HepG2 (cell line): ENCODE measurements around the gene RNFT1. TPM values are rescaled to one million over a fixed set of nuclear protein-coding genes. Genes with fewer than 3 reads are reported as not detected.
A peak's percentile ranks its signal among the peaks of the same experiment; 100 is the strongest.

Experiments used
- AHR ChIP-seq: IDR thresholded peaks from 2 replicates; pipeline ENCODE4 v1.6.1; 2018; ENCODE audit warnings: missing genetic modification reagents, missing compliant biosample characterization
- EEA1 ChIP-seq: sonication (generic); formaldehyde crosslinking; IDR thresholded peaks from 2 replicates; pipeline ENCODE4 v1.5.1; 2020; ENCODE audit warnings: mild to moderate bottlenecking, missing genetic modification reagents, borderline replicate concordance
- HNF4G ChIP-seq, 2 experiments: sonication (generic) in 1 of 2; formaldehyde crosslinking in 1 of 2; IDR thresholded peaks; 2 replicates each; pipeline versions ENCODE4 v1.4.0 to v1.6.1; 2011 to 2020; ENCODE audit warnings: borderline replicate concordance in 2 of 2, low read depth in 2 of 2, mild to moderate bottlenecking in 2 of 2, low read length in 1 of 2, missing genetic modification reagents in 1 of 2, moderate library complexity in 1 of 2
- HOXA9 ChIP-seq: sonication (generic); formaldehyde crosslinking; IDR thresholded peaks from 2 replicates; pipeline ENCODE4 v1.8.1; 2022; ENCODE audit warnings: missing genetic modification reagents, mild to moderate bottlenecking, moderate library complexity, borderline replicate concordance
- KLF6 ChIP-seq: IDR thresholded peaks from 2 replicates; pipeline ENCODE4 v1.8.0; 2016; ENCODE audit warnings: missing biosample characterization, missing genetic modification reagents
- POLR2A ChIP-seq, 2 experiments: IDR thresholded peaks; 2 replicates each; pipeline ENCODE4 v1.6.1; 2011; ENCODE audit warnings: low read depth in 2 of 2, low read length in 2 of 2, mild to moderate bottlenecking in 1 of 2, moderate library complexity in 1 of 2; ENCODE audit not compliant: insufficient read depth in 1 of 2
- REL ChIP-seq: sonication (generic); formaldehyde crosslinking; conservative IDR thresholded peaks from 2 replicates; pipeline ENCODE4 v1.8.0; 2022; ENCODE audit warnings: mild to moderate bottlenecking, missing genetic modification reagents, moderate library complexity
- RFX1 ChIP-seq: fragments of 450-650 bp; IDR thresholded peaks from 2 replicates; pipeline ENCODE4 v1.6.1; 2017
- RFX3 ChIP-seq: IDR thresholded peaks from 2 replicates; pipeline ENCODE4 v1.6.1; 2016; ENCODE audit warnings: missing biosample characterization, missing genetic modification reagents
- SMARCC2 ChIP-seq: fragments of 450-650 bp; IDR thresholded peaks from 2 replicates; pipeline ENCODE4 v1.6.1; 2017; ENCODE audit warnings: antibody characterized with exemption, mild to moderate bottlenecking
- SNRNP70 ChIP-seq: fragments of 200-400 bp; formaldehyde crosslinking; IDR thresholded peaks from 2 replicates; pipeline ENCODE4 v1.6.1; 2017; ENCODE audit warnings: mild to moderate bottlenecking, low read depth, low read length, moderate library complexity
- TGIF2 ChIP-seq: IDR thresholded peaks from 2 replicates; pipeline ENCODE4 v1.6.1; 2016; ENCODE audit warnings: control low read depth, missing compliant biosample characterization
- ZBTB25 ChIP-seq: IDR thresholded peaks from 2 replicates; pipeline ENCODE4 v1.6.1; 2018; ENCODE audit warnings: missing genetic modification reagents
- ZNF232 ChIP-seq: sonication (generic); formaldehyde crosslinking; IDR thresholded peaks from 2 replicates; pipeline ENCODE4 v1.4.0; 2020; ENCODE audit warnings: missing genetic modification reagents, borderline replicate concordance
- ZNF329 ChIP-seq: sonication (generic); formaldehyde crosslinking; IDR thresholded peaks from 2 replicates; pipeline ENCODE4 v1.9.0; 2021; ENCODE audit warnings: low read depth, mild to moderate bottlenecking, missing genetic modification reagents
- ZNF414 ChIP-seq: sonication (generic); formaldehyde crosslinking; IDR thresholded peaks from 2 replicates; pipeline ENCODE4 v1.5.0; 2020; ENCODE audit warnings: missing genetic modification reagents
- ZNF720 ChIP-seq: sonication (generic); formaldehyde crosslinking; IDR thresholded peaks from 2 replicates; pipeline ENCODE4 v1.4.0; 2020; ENCODE audit warnings: missing genetic modification reagents
- ZNF839 ChIP-seq: sonication (generic); formaldehyde crosslinking; IDR thresholded peaks from 2 replicates; pipeline ENCODE4 v1.4.0; 2020; ENCODE audit warnings: missing genetic modification reagents, mild to moderate bottlenecking, borderline replicate concordance
- ZSCAN12 ChIP-seq: sonication (generic); formaldehyde crosslinking; IDR thresholded peaks from 2 replicates; pipeline ENCODE4 v1.9.0; 2021; ENCODE audit warnings: mild to moderate bottlenecking, missing genetic modification reagents
- polyA plus RNA-seq, 8 experiments: library from polyadenylated mRNA; depleted of rRNA in 3 of 8; stranded (reverse) in 7 of 8; unstranded in 1 of 8; fragments of >200 nt; fragmentation: Illumina TruSeq in 4 of 8; extraction: Trizol in 4 of 8; gene quantifications; 2 replicates each; pipeline versions ENCODE4 v1.2.1 to v1.2.3, GENCODE V29; 2011 to 2016; ENCODE audit warnings: low read depth in 4 of 8, missing spikeins in 1 of 8, mixed read lengths in 1 of 8; ENCODE audit not compliant: insufficient read depth in 1 of 8
- total RNA-seq, 5 experiments: library from RNA; depleted of rRNA; stranded (reverse); fragments of >200 nt; fragmentation: Illumina TruSeq; extraction: Trizol; gene quantifications; 2 replicates each; pipeline ENCODE4 v1.2.3, GENCODE V29; 2016; ENCODE audit warnings: low read depth in 1 of 5
- TF ChIP-seq, protein P1 (sequence below): IDR thresholded peaks from 2 replicates; pipeline ENCODE4 v1.6.1; 2018; ENCODE audit warnings: missing genetic modification reagents, mild to moderate bottlenecking, missing compliant biosample characterization
- TF ChIP-seq, protein P2 (sequence below): sonication (generic); formaldehyde crosslinking; IDR thresholded peaks from 2 replicates; pipeline ENCODE4 v1.8.0; 2022; ENCODE audit warnings: missing genetic modification reagents, mild to moderate bottlenecking, inconsistent platforms, borderline replicate concordance
- TF ChIP-seq, protein P3 (sequence below): sonication (generic); formaldehyde crosslinking; IDR thresholded peaks from 2 replicates; pipeline ENCODE4 v1.4.0; 2020; ENCODE audit warnings: missing genetic modification reagents, borderline replicate concordance

Gene RNFT1
- total and polyA plus RNA-seq, 2 of the 13 experiments (the other 11 are each of a cell fraction or from before 2014, with no cell fraction given): 19.1 to 22.1 TPM

GRCh38 chr17:59964482-59965328 lies at the start of gene RNFT1 (continued):
- TF ChIP-seq ZBTB25 (CRISPR knock-in tag) (peak; percentile 52; the same call in 1 of the 2 replicates), RFX1 (no peak), ZNF232 (CRISPR knock-in tag) (peak; percentile 62; the same call in 1 of the 2 replicates), AHR (CRISPR knock-in tag) (peak; percentile 74; the same call in 1 of the 2 replicates), RFX3 (CRISPR knock-in tag) (no peak), ZNF414 (CRISPR knock-in tag) (peak; percentile 87), SMARCC2 (no peak), EEA1 (CRISPR knock-in tag) (no peak), ZNF329 (CRISPR knock-in tag) (0 out of 2 replicates have a peak, but pooled peaks have one; percentile 22), KLF6 (peak; percentile 50; the same call in 1 of the 2 replicates), REL (CRISPR knock-in tag) (0 out of 2 replicates have a peak, but pooled peaks have one; percentile 60), HNF4G (IDR thresholded peaks at IDR 0.05; ENCODE audit: borderline replicate concordance, low read depth, low read length) (no peak), HNF4G (CRISPR knock-in tag; IDR thresholded peaks at IDR 0.05; ENCODE audit: borderline replicate concordance, low read depth) (no peak), ZSCAN12 (CRISPR knock-in tag) (no peak), POLR2A (IDR thresholded peaks at IDR 0.05; ENCODE audit: insufficient read depth in 1 of 2, low read depth in 2 of 2, low read length in 2 of 2) (peak; percentile 80 to 91), ZNF839 (peak; percentile 85; the same call in 1 of the 2 replicates), TGIF2 (CRISPR knock-in tag) (no peak), SNRNP70 (no peak), HOXA9 (CRISPR knock-in tag) (0 out of 2 replicates have a peak, but pooled peaks have one; percentile 54), ZNF720 (CRISPR knock-in tag) (no peak)
- TF ChIP-seq, protein P1, sequence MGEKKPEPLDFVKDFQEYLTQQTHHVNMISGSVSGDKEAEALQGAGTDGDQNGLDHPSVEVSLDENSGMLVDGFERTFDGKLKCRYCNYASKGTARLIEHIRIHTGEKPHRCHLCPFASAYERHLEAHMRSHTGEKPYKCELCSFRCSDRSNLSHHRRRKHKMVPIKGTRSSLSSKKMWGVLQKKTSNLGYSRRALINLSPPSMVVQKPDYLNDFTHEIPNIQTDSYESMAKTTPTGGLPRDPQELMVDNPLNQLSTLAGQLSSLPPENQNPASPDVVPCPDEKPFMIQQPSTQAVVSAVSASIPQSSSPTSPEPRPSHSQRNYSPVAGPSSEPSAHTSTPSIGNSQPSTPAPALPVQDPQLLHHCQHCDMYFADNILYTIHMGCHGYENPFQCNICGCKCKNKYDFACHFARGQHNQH (CRISPR knock-in tag): peak; percentile 63; the same call in 1 of the 2 replicates
- TF ChIP-seq, protein P2, sequence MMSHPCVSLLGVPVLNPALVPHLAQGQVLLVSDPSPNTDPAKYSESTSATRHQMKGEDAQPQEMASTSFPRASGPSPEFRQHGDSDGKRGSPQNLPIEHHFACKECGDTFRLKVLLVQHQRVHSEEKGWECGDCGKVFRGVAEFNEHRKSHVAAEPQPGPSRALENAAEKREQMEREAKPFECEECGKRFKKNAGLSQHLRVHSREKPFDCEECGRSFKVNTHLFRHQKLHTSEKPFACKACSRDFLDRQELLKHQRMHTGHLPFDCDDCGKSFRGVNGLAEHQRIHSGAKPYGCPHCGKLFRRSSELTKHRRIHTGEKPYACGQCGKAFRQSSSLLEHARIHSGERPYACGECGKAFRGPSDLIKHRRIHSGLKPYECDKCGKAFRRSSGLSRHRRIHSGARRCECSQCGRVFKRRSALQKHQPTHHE (CRISPR knock-in tag): no peak
- TF ChIP-seq, protein P3, sequence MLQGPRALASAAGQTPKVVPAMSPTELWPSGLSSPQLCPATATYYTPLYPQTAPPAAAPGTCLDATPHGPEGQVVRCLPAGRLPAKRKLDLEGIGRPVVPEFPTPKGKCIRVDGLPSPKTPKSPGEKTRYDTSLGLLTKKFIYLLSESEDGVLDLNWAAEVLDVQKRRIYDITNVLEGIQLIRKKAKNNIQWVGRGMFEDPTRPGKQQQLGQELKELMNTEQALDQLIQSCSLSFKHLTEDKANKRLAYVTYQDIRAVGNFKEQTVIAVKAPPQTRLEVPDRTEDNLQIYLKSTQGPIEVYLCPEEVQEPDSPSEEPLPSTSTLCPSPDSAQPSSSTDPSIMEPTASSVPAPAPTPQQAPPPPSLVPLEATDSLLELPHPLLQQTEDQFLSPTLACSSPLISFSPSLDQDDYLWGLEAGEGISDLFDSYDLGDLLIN (CRISPR knock-in tag): 0 out of 2 replicates have a peak, but pooled peaks have one; percentile 71
